Suppressor macrophage treated with lipopolysaccharide for 4 hours (primary cell): ENCODE measurements around the gene FNDC3B.
"Not testable (repeated sequence)": the region's sequence is repeated elsewhere in the genome, so short reads cannot be mapped to it uniquely, and the experiment has no call there.

Source experiments
- DNase-seq: peaks from one replicate; pipeline ENCODE4 v3.0.0-alpha.2; 2020

The FNDC3B gene

DNA sequence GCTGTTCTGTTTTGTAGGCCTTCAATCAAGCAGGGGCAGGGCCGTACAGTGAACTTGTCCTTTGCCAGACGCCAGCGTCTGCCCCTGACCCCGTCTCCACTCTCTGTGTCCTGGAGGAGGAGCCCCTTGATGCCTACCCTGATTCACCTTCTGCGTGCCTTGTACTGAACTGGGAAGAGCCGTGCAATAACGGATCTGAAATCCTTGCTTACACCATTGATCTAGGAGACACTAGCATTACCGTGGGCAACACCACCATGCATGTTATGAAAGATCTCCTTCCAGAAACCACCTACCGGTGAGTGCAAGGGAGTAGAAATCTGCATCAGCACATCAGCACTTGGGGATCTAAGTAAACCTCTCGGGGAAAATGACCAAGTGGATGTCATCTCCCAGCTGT lies 313.4 kb downstream of the FNDC3B start:
- DNase-seq, result no peak

DNA sequence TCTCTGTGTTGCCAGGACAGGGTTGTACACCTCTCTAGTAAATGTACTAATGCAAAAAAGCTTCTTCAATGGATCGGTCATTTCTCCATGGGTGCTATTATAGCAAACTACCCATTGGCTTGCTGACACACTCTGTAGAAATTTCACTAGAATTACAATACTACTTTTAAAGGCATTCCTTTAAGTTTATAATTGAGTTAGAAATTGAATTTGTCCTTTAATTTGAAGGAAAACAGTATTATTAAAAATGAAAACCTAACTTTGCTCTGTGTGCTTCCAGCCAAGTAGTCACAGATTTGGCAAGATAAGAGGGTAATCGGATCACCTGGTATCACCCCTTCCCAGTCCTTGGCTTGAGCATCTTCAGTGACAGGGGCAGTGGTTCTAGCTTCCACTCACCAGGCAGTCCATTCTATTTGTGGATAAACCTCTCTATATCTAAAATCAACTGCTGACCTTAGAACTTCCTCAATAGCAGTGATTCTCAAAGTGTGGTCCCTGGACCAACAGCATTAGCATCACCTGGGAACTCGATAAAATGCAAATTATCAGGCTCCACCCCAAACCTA lies 315.6 kb downstream of the FNDC3B start:
- no peak for DNase-seq

DNA sequence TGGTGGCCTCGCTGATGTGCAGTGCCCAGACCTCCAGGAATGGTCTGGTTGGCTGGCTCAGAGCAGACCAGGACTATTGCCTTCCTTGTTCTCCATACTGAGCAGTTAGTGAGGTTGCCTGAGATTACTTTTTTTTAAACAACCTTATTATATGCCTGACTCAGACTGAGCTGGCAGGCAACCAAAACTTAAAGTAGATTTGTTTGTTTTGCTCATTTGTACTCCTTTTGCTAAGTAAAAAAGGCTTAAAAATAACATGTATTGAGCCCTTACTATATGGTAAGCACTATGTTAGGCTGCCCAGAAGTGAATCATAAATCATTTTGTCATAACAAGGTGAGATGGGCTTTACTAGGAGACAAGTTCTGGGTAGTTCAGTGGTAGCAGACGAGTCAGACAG lies 316.5 kb downstream of the FNDC3B start:
- no peak for DNase-seq

GRCh38 chr3:172356427-172356826 lies 317.0 kb downstream of the FNDC3B start:
- no peak for DNase-seq

DNA sequence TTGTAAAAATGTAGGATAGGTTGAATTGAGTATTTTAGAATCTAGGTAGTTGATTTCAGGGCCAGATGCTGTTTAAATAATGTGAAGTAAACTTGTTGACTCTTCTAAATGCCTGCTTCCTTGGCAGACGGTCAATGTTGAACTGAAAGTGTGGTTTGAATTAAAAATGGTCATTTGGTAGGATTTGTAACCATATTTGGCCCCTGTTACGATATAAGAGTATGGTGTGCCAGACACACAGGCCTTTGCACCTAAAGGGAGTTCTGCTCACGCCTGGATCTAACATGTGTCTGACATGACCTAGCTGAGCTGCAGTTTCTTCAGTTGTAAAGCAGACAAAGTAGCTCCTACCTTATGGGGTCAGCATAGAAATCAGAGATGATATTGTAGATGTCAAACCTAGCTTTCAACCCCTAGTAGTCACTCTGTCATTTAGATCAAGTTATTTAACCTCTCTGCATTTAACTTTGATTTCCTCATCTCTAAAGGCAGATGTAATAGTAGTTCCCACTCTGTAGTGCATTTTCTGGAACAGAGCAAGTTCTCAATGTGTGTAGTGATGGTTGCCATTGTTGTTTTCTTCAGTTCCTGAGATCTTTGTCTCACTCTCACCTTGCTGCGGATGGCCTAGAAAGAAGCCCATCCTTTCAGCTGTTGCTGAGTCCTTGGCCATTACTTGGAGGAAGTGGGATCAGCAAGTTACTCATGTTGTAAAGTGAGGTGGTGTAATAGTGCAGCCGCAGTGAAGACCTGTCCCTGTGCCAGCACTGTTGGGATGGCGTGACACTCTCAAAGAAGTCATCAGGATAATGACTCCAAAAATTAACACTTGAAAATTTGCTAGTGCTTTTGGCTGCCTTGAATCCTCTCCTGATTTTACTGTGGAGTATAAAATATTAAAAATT lies 318.7 kb downstream of the FNDC3B start:
- DNase-seq, result peak; percentile 54

- no peak for DNase-seq
Observed at GRCh38 chr3:172359231-172359630, 319.9 kb downstream of the FNDC3B start.

- no peak for DNase-seq
Observed at GRCh38 chr3:172359996-172360395, 320.6 kb downstream of the FNDC3B start.

- no peak for DNase-seq
Observed at GRCh38 chr3:172362583-172362982, 323.2 kb downstream of the FNDC3B start.

GRCh38 chr3:172364374-172365027 lies 325.1 kb downstream of the FNDC3B start:
- DNase-seq, result no peak

DNA sequence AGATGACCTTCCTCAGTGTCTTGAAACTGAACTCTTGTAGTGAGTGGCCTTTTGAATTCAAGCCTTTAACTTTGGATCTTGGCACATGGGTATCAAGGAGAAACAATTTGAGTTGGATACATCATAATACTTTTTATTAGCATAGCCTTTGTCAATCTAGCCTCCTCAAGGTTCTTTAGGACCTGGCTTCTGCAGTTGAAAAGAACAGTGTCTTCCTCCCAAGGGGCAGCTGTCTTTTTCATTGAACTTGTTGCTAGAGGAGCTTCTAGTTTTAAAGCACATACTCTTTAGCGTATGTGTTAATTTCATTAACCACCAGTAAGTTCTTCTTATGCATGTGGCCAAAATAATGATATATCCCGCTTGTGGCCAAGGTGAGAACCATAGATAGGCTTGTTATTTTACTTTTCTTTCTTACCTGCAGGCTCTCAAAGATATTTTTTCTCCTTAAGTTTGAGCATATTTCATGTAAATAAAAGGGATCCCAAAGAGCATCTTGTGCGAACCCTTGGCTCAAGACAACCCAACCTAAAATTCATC lies 325.7 kb downstream of the FNDC3B start:
- DNase-seq, result no peak

GRCh38 chr3:172367205-172368105 lies 328.1 kb downstream of the FNDC3B start:
- DNase-seq, result no peak

- not testable (repeated sequence) for DNase-seq
Observed at GRCh38 chr3:172368556-172368955, 329.2 kb downstream of the FNDC3B start.

GRCh38 chr3:172369590-172370259 lies 330.3 kb downstream of the FNDC3B start:
- no peak for DNase-seq

DNA sequence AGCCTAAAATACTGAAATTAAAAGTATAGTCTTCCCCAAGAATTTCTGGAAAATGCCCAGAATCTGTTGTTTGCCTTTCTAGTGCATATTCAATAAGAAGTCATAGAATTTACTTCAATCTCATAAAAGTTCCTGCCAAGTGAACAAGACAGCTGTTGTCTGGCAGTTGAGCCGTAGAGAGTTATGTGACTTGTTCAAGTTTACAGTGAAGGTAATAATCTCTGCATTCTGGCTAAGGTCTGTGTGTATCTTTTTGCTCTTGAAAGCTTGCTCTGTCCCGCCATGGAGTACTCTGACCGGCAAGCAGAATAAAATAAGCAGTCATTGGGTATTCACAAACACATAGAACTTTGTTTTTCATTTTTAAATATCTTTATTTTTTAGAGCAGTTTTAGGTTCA lies 331.0 kb downstream of the FNDC3B start:
- DNase-seq, result no peak

DNA sequence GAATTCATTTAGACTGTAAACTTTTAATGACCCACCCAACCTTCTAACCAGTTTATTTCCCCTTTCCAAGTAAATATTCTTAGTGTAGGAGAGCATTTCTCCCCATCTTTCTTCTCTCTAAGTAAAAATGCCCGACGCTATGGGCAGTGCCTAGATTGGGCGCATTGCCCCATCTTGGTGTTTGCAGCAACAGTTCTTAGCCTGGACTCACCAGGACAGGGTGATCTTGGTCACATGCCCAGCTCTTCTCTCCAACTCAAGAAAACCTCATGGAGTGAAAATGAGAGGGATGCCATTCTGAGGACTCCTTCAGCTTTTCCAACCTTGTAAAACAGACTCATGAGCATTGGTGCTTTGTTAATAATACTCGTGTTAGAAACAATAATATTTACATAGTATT lies 332.2 kb downstream of the FNDC3B start:
- DNase-seq, result no peak

DNA sequence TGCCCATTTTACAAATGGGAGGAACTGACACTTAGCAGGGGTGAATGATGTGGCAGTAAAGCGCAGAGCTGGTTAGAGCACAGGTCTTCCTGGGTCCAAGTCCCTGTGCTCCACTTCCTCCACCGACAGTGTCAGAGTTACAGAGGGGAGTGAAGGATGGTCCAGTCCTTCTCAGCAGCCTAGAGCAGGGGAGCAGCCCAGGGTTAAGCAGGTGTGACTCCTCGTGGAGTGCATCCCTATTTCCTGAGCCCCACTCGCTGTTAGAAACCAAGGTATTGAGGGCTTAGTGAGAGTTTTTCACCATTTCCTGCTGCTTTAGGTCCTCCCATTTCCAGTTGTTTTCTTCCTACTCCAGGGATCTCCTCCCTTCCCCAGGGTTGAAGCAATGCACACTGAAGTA lies 333.5 kb downstream of the FNDC3B start:
- DNase-seq, result no peak

DNA sequence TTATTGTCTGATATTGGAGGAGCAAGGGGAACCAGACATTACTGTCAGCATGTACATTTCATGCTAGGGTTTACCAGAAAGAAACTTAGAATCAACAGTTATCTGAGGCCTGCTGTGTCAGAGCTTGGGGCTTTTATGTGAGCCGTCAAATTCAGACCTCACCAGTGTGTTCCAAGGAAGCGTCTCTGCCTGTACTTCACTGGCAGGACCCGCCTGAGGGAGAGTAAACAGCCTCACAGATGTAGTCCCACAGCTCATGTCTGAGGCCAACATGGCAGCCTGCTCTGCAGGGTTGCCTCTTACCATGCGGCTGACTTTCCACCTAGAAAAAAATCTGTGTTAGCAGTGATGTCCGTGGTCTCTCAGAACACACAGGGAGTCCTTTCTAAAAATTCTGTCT lies 334.5 kb downstream of the FNDC3B start:
- DNase-seq, result no peak

DNA sequence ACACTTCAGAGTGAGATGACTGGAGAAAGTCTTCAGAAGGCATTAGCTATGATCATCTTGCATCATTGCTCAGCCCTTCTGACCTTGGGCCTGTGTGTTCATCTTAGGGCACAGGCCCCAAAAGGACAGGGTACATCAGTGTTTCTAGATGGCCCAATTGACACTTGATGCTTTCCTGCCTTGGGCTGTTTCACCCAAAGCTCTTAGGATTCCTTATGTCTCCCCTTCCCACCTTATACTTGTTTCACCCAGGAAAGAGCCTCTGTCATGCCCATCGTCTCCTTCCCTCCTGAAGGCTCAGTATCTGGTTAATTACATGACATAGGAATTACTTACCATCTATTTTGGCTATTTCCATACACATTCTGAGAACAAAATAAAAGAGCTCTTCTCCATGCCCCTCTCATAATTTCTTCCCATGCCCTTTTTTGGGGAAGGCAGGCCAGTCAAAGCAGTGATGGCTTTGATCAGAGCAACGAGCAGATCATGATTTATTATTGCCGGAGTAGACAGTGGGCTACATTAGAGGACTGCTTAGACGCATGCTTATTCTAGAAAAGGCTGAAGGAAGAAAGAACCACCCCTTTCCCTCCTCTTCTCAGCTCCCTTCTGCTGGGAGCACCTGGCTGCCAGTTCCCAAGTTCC lies 335.9 kb downstream of the FNDC3B start:
- DNase-seq, result no peak

DNA sequence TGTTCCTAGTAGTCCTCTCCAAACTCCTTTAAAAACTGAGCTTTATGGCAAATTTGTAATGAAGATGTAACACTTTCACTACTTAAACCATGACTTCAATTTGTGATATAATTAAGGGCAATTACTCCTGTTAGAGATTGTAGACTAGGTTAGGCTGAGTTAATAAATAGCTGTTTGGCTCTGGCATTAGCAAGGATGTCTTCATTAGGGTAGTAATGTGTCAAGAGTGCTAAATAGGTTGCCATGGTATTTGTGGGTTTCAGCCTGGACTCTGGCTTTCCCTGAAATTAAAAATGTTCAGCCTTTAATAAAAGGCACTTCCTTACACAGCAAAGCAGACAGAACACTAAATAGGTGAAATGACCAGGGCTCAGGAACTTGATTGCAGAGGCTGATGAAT lies 337.0 kb downstream of the FNDC3B start:
- DNase-seq, result no peak

DNA sequence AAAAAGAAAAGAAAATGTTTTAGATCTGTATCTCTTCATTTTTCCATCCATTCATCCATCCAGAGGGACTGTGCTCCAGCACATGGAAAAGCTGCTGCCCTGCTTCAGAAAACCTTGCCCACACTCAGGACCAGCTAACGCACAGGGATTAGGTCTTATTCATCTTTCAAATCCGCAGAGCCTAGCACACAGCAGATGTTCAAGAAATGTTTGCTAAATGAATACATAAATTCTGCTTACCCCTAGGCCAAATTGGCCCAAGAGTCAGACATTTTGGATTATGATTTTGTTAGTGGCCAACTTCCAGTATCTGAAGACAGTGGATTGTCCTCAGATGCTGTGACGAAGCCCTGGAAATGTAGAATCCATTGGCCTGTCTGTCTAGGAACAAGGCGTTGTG lies 337.5 kb downstream of the FNDC3B start:
- no peak for DNase-seq

- DNase-seq, result no peak
Observed at GRCh38 chr3:172378439-172378838, 339.1 kb downstream of the FNDC3B start.

DNA sequence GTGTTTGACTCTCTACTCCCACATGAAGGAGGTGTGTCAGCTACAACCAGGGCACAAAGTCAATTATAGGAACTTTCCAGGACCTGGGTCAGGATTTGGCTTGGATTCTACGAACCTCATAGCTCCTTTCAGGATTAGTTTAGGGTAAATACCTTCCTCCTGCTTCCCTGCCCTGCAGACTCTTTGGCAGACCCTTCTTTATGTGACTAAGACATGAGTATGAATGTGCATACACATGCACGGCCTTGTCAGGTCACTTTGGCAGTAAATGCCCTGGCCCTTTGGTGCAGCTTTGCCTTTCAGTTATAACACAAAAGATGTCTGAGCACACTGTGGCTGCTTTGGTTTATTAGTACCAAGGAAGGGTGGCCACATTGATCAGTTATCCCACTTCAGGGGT lies 340.0 kb downstream of the FNDC3B start:
- no peak for DNase-seq
